Astrocyte of the spinal cord (primary cell): ENCODE measurements around the gene PLPPR1.

ENCODE experiments used
- DNase-seq: peaks from one replicate; pipeline ENCODE4 v3.0.0; 2011; ENCODE audit warnings: low read depth, low spot score
- H3K4me3 ChIP-seq: 2 replicates; pipeline ENCODE4 v1.5.1; 2011; ENCODE audit warnings: low read depth, mild to moderate bottlenecking, low read length, moderate library complexity
- in situ Hi-C: cut with HindIII; loops from 2 replicates; pipeline ENCODE4 v1.10.0; 2017; ENCODE audit warnings: low sequenced_read_pairs
- TF ChIP-seq, protein P1 (sequence below): IDR thresholded peaks from 2 replicates; pipeline ENCODE4 v1.5.1; 2012; ENCODE audit warnings: low read depth, mild to moderate bottlenecking, low read length, inconsistent platforms

Gene PLPPR1

DNA sequence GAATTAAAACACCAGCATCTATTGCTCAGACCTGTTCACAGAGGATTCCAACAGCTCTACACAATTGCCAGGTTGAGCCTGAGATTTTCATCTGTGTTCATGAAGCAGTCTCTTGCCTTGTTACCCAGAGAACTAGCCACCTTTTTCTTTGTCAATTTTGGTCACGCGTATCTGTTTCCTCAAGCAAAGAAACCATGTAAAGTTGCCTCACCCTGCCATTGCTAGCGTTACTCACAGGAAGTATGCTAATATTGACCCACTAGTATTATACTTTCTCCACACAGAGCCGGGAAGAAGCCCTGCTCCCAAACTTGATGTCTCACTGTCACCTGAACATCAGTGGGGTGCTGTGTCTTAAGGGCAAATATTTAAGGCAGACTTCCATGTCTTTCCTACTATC lies 168.5 kb downstream of the PLPPR1 start:
- TF ChIP-seq, protein P1, sequence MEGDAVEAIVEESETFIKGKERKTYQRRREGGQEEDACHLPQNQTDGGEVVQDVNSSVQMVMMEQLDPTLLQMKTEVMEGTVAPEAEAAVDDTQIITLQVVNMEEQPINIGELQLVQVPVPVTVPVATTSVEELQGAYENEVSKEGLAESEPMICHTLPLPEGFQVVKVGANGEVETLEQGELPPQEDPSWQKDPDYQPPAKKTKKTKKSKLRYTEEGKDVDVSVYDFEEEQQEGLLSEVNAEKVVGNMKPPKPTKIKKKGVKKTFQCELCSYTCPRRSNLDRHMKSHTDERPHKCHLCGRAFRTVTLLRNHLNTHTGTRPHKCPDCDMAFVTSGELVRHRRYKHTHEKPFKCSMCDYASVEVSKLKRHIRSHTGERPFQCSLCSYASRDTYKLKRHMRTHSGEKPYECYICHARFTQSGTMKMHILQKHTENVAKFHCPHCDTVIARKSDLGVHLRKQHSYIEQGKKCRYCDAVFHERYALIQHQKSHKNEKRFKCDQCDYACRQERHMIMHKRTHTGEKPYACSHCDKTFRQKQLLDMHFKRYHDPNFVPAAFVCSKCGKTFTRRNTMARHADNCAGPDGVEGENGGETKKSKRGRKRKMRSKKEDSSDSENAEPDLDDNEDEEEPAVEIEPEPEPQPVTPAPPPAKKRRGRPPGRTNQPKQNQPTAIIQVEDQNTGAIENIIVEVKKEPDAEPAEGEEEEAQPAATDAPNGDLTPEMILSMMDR = no peak
- no peak overlapping the region for H3K4me3 ChIP-seq
- in situ Hi-C loops = no loop called here
- no peak for DNase-seq

DNA sequence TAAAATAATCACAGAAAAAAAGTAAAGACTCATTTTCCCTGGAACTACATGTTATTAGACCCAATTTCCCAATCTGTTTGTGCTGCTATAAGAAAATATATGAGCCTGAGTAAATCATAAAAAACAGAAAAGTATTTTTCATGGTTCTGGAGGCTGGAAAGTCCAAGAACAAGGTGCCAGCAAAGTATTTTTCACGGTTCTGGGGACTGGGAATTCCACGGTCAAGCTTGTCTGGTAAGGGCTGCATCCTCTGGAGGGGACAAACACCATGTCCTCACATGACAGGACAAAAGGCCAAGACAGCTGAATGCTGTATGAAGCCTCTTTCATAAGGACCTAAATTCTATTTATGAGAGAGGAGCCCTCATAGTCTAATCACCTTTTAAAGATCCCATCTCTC lies 172.3 kb downstream of the PLPPR1 start:
- no peak overlapping the region for H3K4me3 ChIP-seq
- TF ChIP-seq, protein P1 = no peak
- in situ Hi-C loops = no loop called here
- no peak for DNase-seq

DNA sequence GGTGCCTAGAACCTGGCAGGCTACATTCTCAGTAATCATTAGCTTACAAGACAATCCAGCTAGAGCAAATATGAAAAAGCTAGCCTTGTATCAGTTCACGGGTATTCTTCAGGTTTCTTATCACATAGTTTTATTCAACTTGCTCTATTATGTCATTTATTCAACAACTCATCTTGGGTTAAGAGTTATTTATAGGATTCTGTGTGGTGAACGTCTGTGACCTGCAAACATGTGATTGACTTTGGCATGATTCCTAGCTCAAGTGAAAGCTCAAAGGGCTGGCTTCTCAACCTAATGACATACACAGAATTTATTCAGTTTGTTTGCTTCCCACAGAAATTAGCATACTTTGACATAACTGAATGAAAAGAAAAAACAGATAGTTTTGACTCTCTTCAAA lies 173.1 kb downstream of the PLPPR1 start:
- no peak overlapping the region for H3K4me3 ChIP-seq
- DNase-seq = no peak
- TF ChIP-seq, protein P1 = no peak
- in situ Hi-C loops = no loop called here

DNA sequence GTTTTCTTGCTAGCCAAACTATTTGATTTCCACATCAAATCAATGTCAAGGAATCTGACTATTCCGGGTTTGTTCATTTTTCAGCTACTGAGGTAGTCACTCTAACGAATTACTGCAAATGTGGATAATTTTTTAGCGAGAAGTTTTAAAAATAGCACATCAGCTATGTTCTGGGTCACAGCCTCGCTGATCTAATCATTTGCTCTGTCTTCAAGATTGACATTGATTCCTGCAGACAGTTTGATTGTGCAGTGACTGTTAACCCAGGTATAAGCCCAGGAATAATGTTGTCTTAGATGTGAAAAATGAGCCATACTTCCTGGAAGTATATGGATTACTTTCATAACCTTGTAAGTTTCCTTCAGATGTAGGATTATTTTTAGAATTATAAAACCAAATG lies 181.1 kb downstream of the PLPPR1 start:
- DNase-seq = no peak
- H3K4me3 ChIP-seq = no peak overlapping the region
- TF ChIP-seq, protein P1 = no peak
- in situ Hi-C loops = no loop called here

DNA sequence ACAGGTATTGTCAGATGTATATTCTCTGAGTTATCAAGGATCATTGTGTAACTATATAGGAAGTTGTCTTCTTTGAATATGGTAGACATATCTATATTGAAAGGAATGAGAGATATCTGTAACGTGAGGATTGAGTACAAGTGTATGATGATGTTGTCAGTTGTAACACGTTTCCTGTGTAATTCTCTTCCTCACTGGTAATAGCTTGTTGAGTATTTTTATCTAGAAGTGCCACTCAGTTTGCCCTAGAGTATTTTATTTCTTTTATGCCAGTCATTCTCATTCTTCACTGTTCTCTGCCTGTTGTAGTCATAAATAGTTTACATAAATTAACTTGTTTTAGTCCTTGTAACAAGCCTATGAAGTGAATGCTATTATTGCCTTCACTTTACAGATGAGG lies 184.1 kb downstream of the PLPPR1 start:
- in situ Hi-C loops = no loop called here
- TF ChIP-seq, protein P1 = no peak
- DNase-seq = no peak
- no peak overlapping the region for H3K4me3 ChIP-seq

DNA sequence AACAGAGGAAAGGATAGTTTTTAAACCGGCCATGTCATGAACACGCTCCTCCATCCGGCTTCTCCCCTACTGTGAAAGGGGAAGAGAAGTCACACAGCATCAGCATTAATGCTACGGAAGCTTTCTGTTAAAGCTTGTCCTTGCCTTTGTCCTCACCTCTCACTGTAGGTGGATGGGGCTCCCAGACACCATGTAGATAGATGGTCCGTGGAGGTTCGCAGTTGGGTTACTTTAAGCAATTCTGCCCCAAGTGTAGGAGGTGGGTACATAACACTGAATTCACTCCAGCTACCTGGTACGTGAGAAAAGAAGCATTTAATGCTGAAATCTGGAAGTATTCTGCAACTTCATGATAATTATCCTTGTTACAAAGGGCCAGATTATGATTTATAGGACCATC lies 190.5 kb downstream of the PLPPR1 start:
- H3K4me3 ChIP-seq = no peak overlapping the region
- TF ChIP-seq, protein P1 = no peak
- DNase-seq = no peak
- in situ Hi-C loops = no loop called here

DNA sequence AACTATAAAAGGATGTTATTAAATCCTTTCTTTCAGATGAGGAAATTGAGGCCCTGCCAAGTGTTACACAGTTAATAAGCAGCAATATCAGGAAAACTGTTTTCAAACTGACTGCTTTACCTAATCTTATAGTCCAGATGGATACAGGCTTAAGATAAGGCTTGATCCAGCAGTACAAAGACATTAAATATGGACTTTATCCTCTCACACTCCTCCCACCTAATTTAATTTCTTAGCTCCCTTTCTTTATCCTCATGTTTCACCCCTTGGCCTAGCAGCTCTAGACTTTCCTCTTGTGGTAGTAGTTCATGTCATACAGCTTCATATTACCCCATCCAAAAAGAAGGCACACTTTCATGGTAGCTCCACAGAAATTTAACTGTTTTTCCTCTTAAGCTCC lies 191.8 kb downstream of the PLPPR1 start:
- TF ChIP-seq, protein P1 = no peak
- no peak overlapping the region for H3K4me3 ChIP-seq
- in situ Hi-C loops = no loop called here
- DNase-seq = no peak
